Measurements from ENCODE around the gene BRPF1. TPM values are rescaled to one million over a fixed set of nuclear protein-coding genes. Genes with fewer than 3 reads are reported as not detected.

BRPF1 gene, protein sequence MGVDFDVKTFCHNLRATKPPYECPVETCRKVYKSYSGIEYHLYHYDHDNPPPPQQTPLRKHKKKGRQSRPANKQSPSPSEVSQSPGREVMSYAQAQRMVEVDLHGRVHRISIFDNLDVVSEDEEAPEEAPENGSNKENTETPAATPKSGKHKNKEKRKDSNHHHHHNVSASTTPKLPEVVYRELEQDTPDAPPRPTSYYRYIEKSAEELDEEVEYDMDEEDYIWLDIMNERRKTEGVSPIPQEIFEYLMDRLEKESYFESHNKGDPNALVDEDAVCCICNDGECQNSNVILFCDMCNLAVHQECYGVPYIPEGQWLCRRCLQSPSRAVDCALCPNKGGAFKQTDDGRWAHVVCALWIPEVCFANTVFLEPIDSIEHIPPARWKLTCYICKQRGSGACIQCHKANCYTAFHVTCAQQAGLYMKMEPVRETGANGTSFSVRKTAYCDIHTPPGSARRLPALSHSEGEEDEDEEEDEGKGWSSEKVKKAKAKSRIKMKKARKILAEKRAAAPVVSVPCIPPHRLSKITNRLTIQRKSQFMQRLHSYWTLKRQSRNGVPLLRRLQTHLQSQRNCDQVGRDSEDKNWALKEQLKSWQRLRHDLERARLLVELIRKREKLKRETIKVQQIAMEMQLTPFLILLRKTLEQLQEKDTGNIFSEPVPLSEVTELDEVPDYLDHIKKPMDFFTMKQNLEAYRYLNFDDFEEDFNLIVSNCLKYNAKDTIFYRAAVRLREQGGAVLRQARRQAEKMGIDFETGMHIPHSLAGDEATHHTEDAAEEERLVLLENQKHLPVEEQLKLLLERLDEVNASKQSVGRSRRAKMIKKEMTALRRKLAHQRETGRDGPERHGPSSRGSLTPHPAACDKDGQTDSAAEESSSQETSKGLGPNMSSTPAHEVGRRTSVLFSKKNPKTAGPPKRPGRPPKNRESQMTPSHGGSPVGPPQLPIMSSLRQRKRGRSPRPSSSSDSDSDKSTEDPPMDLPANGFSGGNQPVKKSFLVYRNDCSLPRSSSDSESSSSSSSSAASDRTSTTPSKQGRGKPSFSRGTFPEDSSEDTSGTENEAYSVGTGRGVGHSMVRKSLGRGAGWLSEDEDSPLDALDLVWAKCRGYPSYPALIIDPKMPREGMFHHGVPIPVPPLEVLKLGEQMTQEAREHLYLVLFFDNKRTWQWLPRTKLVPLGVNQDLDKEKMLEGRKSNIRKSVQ (N-terminal part only)
- 16.3 to 20.4 TPM (median 18.2 TPM) in 5 replicates for total RNA-seq (2022; extraction: Qiagen RNA extraction)

DNA sequence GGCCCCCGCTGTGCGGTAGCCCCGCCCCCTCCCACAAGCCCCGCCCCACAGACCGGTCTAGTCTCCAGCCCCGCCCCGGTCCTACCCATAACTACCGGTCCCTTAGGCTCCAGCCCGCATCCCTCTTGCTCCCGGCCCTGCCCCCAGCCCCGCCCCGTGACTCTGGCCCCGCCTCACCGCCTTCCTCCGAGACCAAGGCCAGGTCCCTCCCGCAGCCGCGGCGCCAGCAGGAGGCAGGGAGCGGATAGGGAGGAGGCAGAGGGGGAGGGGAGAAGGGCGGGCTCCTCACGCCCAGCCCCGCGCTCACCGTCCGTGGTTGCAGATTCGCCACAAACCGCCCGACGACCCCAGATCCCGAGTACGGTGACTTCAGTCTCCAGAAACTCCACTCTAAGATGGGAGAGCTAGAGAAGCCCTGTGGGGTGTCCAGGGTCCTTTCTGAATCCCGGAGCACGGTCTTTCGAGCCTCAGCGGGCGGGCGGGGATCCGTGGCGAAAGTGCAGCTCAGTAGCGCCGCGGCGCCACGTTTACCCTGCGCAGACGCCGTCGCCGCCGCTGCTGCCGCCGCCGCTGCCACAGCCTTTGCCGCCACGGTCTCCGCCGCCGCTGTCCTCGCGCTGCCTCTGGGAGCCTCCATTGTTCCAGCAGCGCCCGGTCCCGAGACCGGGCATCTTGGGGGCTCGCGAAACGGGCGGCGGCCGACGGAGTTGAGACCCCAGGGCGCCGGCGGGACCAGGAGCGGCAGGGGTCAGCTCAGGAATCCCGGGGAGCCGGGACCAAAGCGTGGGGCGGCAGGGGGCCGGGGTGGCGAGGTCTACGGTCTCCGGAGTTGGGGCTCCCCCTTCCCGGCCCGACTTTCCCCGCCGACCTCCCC, at the start of gene BRPF1:
TSS of gene BRPF1 (plus strand) at position 530 of the 874 bp plus-strand sequence. CDS start 2,406 bp downstream, outside the sequence.

DNA sequence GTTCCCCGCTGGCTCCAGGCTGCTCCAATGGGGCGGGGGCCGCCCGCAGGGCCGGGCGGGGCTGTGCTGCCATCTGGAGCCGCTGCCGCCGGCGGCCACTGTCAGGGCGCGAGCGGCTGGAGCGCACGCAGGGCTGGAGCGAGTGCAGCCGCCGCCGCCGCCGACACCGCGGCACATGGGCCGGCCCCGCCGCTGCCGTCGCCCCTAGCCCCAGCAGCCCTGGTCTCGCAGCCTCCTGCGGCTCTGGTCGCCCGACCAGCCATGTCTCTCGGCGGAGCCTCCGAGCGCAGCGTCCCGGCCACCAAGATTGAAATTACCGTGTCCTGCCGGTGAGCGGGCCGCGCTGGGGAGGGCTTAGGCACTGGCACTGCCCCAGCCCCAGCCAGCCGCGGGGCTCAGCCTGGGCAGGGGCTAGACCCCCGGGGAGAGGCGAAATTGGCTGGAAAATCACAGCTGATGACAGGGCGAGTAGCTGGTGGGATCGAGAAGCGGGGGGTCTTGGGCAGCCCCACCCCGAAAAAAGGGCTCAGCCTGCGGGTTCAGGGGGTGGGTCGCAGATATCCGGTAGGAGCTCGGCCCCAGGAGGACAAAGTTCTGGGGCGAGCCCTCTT, 27.7 kb upstream of the BRPF1 start, which contains the start of gene CPNE9:
TSS of gene CPNE9 (plus strand) at position 98 of the 611 bp plus-strand sequence. CDS start at position 262, 164 bp downstream.

DNA sequence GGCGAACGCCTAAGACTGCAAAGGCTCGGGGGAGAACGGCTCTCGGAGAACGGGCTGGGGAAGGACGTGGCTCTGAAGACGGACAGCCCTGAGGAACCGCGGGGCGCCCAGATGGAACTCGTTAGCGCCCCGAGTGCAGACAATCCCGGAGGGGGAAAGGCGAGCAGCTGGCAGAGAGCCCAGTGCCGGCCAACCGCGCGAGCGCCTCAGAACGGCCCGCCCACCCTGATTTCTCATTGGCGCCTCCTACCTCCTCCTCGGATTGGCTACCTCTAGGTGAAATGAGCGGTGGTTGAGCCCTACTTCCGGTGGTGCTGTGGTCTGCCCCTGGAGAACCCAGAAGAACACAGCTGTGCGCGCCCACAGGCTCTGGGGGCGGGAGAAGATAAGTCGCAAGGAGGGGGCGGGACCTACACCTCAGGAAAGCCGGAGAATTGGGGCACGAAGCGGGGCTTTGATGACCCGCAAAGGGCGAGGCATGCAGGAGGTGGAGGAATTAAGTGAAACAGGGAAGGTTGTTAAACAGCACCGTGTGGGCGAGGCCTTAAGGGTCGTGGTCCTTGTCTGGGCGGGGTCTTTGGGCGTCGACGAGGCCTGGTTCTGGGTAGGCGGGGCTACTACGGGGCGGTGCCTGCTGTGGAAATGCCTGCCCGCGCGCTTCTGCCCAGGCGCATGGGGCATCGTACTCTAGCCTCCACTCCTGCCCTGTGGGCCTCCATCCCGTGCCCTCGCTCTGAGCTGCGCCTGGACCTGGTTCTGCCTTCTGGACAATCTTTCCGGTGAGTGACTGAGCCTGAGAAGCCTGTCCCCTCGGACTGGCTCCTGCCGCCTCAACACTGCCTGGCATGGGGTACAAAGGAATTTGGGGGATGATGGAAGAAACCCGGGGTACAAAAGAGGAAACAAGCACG, 18.4 kb downstream of the BRPF1 start, which contains the start of gene OGG1:
TSS of gene OGG1 (plus strand) at position 308 of the 911 bp plus-strand sequence. CDS start at position 643, 335 bp downstream.

DNA sequence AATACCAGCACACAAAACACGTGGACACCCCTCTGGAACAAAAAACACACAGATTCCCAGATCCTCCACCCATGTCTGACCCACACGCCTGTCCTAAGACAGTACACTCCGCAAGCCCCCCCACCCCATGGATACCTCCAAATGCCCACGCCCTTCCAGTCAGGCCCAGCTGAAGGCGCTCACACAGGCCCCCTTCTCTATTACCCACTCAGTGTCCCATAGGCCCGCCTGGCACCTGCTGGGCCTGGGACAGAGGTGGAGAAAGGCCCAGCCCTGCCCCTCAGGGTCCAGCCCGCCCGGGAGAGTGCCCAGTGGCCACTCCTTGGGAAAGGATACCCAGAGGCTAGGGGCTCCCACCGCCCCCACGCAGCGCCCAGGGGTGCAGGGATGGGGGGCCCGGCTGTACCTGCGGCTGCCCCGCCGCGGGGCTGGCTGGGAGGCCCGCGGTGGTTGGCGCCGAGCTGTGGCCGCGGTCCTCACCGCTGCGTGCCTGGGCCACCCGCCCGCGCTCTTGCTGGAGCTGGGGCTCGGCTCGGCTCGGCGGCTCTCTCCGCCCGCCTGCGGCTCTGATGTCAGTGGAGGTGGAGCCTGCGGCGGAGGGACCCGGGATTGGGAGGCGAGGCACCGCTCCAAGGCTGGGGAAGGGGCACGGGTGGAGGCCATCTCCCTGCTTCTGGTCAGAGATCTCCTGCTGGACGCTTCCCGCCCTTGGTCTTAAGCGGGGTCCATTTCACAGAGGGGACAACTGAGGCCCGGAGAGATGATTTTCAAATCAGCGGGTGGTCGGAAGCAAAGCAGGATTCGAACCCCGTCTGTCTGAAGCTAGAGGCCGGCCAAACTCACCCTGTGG, 38.1 kb downstream of the BRPF1 start, which contains the start of gene CAMK1:
TSS of gene CAMK1 (minus strand) at position 522 of the 850 bp plus-strand sequence. CDS start 2,198 bp downstream, outside the sequence.

DNA sequence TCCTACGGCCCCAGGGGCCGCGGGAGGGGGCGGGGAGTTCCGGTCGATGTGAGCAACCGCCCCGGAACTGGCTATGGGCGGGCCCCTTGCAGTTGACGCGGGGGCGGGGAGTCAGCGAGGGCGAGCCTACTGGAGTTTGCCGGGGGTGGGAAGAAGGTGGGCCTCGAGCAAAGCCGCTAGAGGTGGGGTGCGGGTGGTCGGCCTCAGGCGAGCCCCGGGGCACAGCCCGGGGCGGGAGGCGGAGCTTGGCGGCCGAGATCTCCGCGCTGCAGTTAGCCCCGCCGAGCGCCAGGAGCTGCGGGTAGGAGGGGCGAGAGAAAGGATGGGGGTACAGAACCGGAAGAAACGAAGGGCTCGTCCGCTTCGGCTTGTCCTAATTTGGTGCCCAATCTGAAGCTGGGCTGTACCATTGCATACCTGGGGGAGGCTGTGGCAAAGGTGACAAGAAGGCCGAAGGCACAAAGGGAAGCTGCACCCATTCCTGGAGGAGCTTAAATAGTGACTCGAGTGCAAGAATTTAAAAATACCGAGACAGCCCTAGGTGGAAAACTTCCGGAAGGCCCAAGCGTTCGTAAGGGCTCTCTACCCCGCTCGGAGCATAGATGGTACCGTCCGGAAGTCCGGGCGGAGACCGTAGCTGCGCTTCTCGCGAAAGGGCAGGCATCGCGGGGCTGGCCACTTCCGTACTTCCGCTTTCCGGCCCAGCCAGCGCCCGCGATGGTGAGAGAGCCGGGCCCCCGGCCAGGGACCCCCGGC, 61.0 kb downstream of the BRPF1 start, which contains the start of the genes ARPC4 and TADA3:
TSS of gene ARPC4 (plus strand) at position 678 of the 756 bp plus-strand sequence. CDS start at position 718, 40 bp downstream.
TSS of gene TADA3 (minus strand) at position 69 of the 756 bp plus-strand sequence. CDS start 1,007 bp downstream, outside the sequence.

Other genes starting within 250 kb of the BRPF1 start
- gene LHFPL4, start 177.9 kb upstream of the BRPF1 start, total RNA-seq (2022; extraction: Qiagen RNA extraction), result 0.05 to 0.09 TPM (median 0.07 TPM) in 5 replicates
- gene MTMR14, start 82.2 kb upstream of the BRPF1 start, total RNA-seq (2022; extraction: Qiagen RNA extraction), result 28.6 to 31.2 TPM (median 29.8 TPM) in 5 replicates
- gene CPNE9, start 27.9 kb upstream of the BRPF1 start, total RNA-seq (2022; extraction: Qiagen RNA extraction), result 0.10 to 0.30 TPM (median 0.18 TPM) in 5 replicates
- 13.5 to 18.2 TPM (median 16.6 TPM) in 5 replicates for gene OGG1, start 18.2 kb downstream of the BRPF1 start, total RNA-seq (2022; extraction: Qiagen RNA extraction)
- gene CAMK1, start 38.2 kb downstream of the BRPF1 start, total RNA-seq (2022; extraction: Qiagen RNA extraction), result 14.6 to 18.4 TPM (median 17.2 TPM) in 5 replicates
- gene TADA3, start 60.7 kb downstream of the BRPF1 start, total RNA-seq (2022; extraction: Qiagen RNA extraction), result 58.9 to 62.3 TPM (median 60.1 TPM) in 5 replicates
- 152 to 264 TPM (median 157 TPM) in 5 replicates for gene ARPC4, start 61.3 kb downstream of the BRPF1 start, total RNA-seq (2022; extraction: Qiagen RNA extraction)
- gene TTLL3, start 78.5 kb downstream of the BRPF1 start, total RNA-seq (2022; extraction: Qiagen RNA extraction), result 7.1 to 7.8 TPM (median 7.4 TPM) in 5 replicates
- gene RPUSD3, start 112.3 kb downstream of the BRPF1 start, total RNA-seq (2022; extraction: Qiagen RNA extraction), result 51.9 to 63.3 TPM (median 60.5 TPM) in 5 replicates
- gene CIDEC, start 148.5 kb downstream of the BRPF1 start, total RNA-seq (2022; extraction: Qiagen RNA extraction), result 61.6 to 88.8 TPM (median 71.7 TPM) in 5 replicates
- 78.5 to 106 TPM (median 99.5 TPM) in 5 replicates for gene JAGN1, start 158.9 kb downstream of the BRPF1 start, total RNA-seq (2022; extraction: Qiagen RNA extraction)
- gene IL17RE, start 171.1 kb downstream of the BRPF1 start, total RNA-seq (2022; extraction: Qiagen RNA extraction), result 1.4 to 2.3 TPM (median 1.6 TPM) in 5 replicates
- gene IL17RC, start 185.4 kb downstream of the BRPF1 start, total RNA-seq (2022; extraction: Qiagen RNA extraction), result 27.3 to 35.3 TPM (median 31.1 TPM) in 5 replicates
- gene CRELD1, start 202.1 kb downstream of the BRPF1 start, total RNA-seq (2022; extraction: Qiagen RNA extraction), result 11.6 to 14.0 TPM (median 13.1 TPM) in 5 replicates
- 1.4 to 1.9 TPM (median 1.6 TPM) in 5 replicates for gene PRRT3, start 220.7 kb downstream of the BRPF1 start, total RNA-seq (2022; extraction: Qiagen RNA extraction)